Mucosa of gallbladder (tissue), 1 donor: ENCODE data around the gene GSC2. TPM values are rescaled to one million over a fixed set of nuclear protein-coding genes. Genes with fewer than 3 reads are reported as not detected.
A peak's percentile ranks its signal among the peaks of the same experiment; 100 is the strongest.

ENCODE experiments used
- DNase-seq: peaks from one replicate; pipeline ENCODE4 v3.0.0-alpha.2; 2020; ENCODE audit warnings: low spot score
- total RNA-seq: library from RNA; stranded (reverse); gene quantifications from one replicate; pipeline ENCODE4 v1.2.1, GENCODE V29; 2021
- donor health status: DM: no; HTN: no; CAD: no.

GSC2 gene
- total RNA-seq, result not detected

DNA sequence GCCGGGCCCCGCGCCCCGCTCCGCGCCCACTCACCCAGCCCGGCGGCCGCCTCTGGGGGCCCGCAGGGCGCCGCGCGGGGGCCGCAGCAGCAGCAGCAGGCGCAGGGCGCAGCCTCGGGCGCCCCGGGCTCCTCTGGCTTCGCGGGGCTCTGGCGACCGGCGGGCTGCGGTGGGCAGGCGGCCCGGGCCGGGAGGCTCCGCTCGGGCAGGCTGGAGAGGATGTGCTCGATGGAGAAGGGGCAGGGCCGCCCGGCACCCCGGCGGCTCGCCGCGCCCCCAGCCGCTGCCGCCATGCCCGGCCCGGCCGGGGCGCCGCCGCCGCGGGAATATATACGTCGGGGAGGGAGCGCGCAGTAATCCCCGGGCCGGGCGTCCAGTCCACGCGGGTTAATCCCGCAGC is at the start of gene GSC2:
Gene GSC2 (minus strand): TSS at position 302 of the 400 bp plus-strand sequence. CDS start 9 bp downstream, at position 293.
- DNase-seq, result no peak

GRCh38 chr22:19199479-19199878 is 49.4 kb upstream of the GSC2 start:
- no peak for DNase-seq

DNA sequence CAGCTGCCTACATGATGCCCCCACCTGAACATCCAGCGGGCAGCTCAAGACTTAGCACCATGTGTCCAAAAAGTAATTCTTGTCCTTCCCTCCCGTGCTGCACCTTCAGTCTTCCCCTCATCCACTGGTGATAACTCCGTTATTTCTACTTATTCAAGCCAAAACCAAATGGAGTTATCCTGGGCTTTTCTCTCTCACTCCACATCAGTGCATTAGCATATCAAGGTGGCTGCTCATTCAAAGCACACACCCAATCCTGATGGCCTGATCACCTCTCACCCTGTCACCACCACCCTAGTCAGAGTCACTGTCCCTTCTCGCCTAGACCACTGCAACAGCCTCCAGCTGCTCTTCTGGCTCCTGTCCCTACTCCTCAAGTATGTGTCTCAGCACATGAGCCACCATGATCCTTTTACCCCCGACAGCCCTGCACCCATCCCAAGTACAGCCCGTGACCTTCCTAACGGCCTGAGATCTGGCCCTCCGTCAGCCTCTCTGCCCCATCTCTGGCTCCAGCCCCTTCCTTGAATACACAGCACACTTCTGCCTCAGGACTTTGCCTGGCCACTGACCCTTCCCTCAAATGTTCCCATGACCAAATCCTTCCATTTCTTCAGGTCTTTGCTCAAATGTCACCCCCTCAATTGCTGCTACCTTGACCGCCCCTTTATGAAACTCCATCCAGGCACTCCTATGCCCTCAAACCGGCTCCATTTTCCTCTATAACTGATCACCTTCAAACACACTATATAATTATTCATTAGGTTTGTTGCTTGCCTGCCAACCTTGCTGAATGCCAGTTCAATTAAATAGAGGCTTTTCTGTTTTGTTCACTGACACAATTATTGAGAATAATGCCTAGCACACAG is 48.1 kb upstream of the GSC2 start:
- DNase-seq, result no peak

- no peak for DNase-seq
Measured at GRCh38 chr22:19196841-19197612, 46.9 kb upstream of the GSC2 start.

DNA sequence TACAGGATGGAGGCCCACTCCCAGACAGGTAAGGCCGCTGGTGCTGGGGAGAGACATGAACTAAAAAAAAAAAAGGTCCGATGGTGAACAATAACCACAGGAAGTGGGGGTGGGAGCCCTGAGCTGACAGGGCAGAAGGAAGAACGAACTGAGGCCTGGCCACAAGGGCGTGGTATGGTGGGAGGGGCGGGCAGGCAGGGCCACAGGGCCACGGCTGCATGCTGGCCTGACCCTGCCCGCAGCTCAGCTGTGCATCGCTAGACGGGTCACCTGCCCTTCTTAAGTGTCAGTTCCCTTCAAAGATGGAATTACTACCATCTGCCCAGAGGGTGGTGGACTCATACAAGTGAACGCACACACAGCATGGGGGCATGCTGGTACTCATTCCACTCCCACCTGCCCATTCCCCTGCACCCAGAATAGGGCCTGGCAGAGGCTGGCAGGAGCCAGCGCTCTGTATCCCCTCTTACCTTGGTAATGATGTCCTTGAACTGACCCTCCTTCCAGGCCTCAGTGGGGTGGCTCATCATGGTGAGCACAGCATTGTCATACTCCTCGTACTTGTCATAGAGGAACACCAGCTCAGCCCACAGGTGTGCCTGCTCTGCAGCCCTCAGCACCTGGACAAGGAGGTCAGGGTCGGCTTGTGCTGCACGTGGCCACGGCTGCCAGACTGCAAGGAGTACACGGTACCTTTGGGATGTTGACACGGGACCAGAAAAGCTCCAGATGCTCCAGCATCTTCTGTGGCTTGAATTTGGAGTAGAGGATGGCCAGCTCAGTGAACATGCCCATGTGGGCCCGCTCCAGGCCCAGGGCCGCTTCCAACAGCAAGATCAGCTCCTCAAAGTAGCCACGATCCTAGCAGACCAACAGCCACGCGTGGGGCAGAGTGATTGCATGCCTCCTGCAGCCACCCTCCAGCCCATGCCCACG is 46.0 kb upstream of the GSC2 start:
- no peak for DNase-seq

- DNase-seq, result no peak
Measured at GRCh38 chr22:19194766-19195536, 44.9 kb upstream of the GSC2 start.

DNA sequence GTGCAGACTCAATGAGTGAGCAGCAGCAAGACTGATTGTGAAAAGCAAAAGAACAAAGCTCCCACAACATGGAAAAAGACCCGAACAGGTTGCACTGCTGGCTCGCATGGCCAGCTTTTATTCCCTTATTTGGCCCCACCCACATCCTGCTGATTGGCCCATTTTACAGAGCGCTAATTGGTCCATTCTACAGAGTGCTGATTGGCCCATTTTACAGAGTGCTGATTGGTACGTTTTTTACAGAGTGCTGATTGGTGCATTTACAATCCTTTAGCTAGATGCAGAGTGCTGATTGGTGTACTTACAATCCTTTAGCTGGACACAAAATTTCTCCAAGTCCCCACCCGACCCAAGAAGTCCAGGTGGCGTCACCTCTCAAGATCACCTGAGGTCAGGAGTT is 43.8 kb upstream of the GSC2 start:
- no peak for DNase-seq

GRCh38 chr22:19187716-19188563 is 37.8 kb upstream of the GSC2 start:
- DNase-seq, result no peak

- no peak for DNase-seq
Measured at GRCh38 chr22:19184276-19184997, 34.3 kb upstream of the GSC2 start.

GRCh38 chr22:19183216-19183615 is 33.1 kb upstream of the GSC2 start:
- DNase-seq, result no peak

DNA sequence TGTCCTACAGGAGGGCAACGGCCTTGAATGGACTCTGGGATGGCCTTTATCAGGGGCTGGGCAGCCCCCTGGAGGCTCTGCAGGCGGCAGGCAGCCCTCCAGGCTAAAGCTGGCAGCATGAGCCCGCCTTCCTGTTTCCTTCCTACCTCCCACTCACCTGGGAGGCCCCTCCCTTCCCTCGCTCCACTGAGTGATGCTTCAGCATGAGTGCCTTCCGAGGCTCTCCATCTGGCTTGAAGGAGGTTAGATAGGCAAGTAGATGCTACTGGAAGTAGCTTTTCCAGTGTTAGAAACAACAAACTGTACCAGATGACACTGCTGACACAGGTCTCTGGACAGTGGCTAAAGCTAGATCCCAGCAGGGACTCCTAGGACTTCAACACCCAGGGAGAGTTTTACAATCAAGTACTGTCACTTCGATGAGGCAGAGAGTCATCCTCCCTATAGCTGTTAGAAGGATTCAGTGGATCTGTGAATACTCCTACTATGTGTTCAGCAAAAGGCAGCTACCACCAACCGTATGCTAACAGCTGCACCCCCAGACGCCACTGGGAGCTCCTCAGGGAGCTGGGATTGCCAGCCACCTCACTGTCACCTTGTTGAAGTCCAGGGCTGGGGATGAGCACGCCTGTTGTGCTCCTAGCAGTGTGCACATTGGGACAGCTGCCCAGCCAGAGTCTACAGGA is 32.5 kb upstream of the GSC2 start:
- no peak for DNase-seq

DNA sequence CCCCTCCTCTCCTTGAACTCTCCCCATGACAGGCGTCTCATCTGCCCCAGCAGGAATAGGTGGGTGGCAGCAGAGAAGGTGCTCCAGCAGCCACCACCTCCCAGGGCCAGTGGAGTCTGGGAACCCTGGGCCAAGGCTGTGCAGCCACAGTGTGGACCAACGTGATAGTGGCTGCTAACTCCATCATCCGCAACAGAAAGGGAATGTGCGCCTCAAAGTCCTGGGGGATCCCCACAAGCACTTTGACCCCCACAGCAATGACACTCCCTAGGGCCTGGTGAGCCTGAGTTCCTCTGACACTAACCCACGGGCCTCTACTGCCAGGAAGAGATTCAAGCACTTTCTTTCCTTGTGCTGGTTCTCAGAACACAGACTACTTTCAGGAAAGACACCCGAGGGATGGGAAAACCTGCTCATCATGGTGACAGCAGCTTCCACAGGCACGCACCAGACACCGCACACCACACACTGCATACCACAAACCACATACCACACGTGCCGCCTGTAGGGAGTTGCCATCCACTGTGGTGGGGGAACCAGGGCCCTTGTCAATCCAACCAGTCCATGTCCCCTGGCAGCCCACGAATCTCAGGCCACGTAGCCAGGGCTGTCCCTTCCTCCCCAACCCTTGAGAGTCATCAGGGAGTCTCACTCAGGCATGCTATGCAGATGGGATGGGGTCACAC is 31.8 kb upstream of the GSC2 start:
- DNase-seq, result no peak

- DNase-seq, result no peak
Measured at GRCh38 chr22:19180740-19181410, 30.8 kb upstream of the GSC2 start.

DNA sequence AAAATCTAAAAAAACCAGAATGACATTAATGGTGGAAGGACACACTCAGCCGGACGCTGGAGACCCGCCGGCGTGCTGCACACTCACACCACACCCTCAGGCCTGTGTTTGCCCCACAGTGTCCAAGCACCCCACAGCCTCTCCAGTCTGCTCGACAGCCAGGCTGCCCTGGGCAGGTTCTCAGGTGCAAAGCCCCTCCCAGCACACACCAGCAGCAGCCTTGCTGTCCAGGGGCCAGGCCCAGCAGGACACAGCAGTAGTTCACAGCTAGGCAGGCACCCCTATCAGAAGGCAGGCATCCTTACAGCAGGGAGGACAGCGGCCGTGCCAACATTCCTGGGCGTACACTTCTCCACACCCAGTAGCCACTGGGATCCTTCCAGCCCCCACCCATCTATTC is 30.1 kb upstream of the GSC2 start:
- DNase-seq, result no peak

DNA sequence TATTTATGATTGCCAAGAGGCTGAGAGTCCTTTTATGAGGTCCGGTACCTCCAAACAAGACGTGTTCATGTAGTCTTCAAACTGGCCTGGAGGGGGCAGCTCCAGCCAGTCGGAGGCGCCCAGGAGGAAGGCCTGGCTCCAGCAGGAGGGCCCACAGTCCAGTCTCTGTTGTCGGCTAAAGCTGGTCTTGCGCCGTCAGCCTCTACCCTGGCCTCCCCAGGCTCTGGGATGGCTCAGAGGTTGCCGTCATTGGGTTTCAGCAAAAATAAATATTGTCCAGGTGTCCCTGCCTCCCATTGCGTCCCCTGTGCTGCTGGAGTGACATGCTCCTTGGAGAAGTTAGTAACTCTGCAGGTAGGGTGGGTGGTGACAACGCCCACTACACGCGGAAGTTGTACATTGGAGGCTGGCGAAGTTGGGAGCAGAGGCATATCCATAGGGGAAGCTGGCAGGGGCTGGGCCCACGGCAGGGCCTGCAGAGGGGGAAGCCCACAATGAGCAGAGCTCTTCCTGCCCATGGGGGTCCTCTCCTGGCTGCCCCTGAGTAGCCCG is 29.5 kb upstream of the GSC2 start:
- peak; percentile 82 for DNase-seq

- peak; percentile 94 for DNase-seq
Measured at GRCh38 chr22:19178657-19179496, 28.8 kb upstream of the GSC2 start, which contains the start of gene SLC25A1. Gene SLC25A1 (minus strand): TSS chr22:19178736. CDS start chr22:19178673, 63 bp downstream.
